GM18511 (cell line): ENCODE data around the gene KRT34.

ENCODE experiments used
- ATAC-seq: cut with Tn5 transposase; IDR thresholded peaks from one replicate; pipeline ENCODE4 v1.9.1; 2021; ENCODE audit warnings: mild to moderate bottlenecking, moderate library complexity; ENCODE audit not compliant: unreplicated experiment

Gene KRT34

GRCh38 chr17:41333836-41334235, 48.3 kb downstream of the KRT34 start:
- ATAC-seq = no peak

- no peak for ATAC-seq
Observed at GRCh38 chr17:41333098-41333497, 49.0 kb downstream of the KRT34 start.

GRCh38 chr17:41332239-41332638, 49.9 kb downstream of the KRT34 start:
- ATAC-seq = no peak

- ATAC-seq = no peak
Observed at GRCh38 chr17:41331606-41332005, 50.5 kb downstream of the KRT34 start.

- no peak for ATAC-seq
Observed at GRCh38 chr17:41329279-41329948, 52.7 kb downstream of the KRT34 start.

GRCh38 chr17:41328207-41328606, 53.9 kb downstream of the KRT34 start:
- ATAC-seq = no peak
